Right cardiac atrium (tissue), 5 donors: ENCODE results near the gene RNF223. TPM values are rescaled to one million over a fixed set of nuclear protein-coding genes. Genes with fewer than 3 reads are reported as not detected.

Experiments
- polyA plus RNA-seq: library from polyadenylated mRNA; stranded (reverse); fragments of 200-250 nt; gene quantifications from one replicate; pipeline ENCODE4 v1.2.3, GENCODE V29; 2013
- total RNA-seq, 4 donors: library from RNA; stranded (reverse); fragmentation: NEBNext Ultra II Directional; extraction: Animal tissue kit (Norgen Biotek cat#: 25700); gene quantifications; one replicate each; pipeline ENCODE4 v1.2.1, GENCODE V29; 2021
- donor health status: healthy with polysubstance abuse.
- donor health status: DM: no; HTN: yes; CAD: no.
- donor health status: DM: no; HTN: no; CAD: no.
- donor health status: DM: no; HTN: yes; CAD: no; lungs with severe emphysema.
- donor health status: DM: yes; HTN: yes; CAD: no.

The RNF223 gene
- total and polyA plus RNA-seq, 5 donors: not detected

Other genes starting within 250 kb of the RNF223 start
- gene SAMD11, start 150.4 kb downstream of the RNF223 start, total RNA-seq: 10 to 100 TPM in 3 of 4 donors, 1 to 10 TPM in 1; 6.9 to 27.2 (median 11.4) TPM
- gene SAMD11, start 150.4 kb downstream of the RNF223 start, polyA plus RNA-seq: 7.8 TPM
- gene NOC2L, start 115.0 kb downstream of the RNF223 start, total RNA-seq: 10 to 100 TPM; 43.6 to 48.6 (median 45.5) TPM
- gene NOC2L, start 115.0 kb downstream of the RNF223 start, polyA plus RNA-seq: 44.3 TPM
- gene KLHL17, start 113.7 kb downstream of the RNF223 start, total RNA-seq: 1 to 10 TPM; 5.0 to 9.7 (median 6.6) TPM
- 5.3 TPM for gene KLHL17, start 113.7 kb downstream of the RNF223 start, polyA plus RNA-seq
- gene PLEKHN1, start 107.8 kb downstream of the RNF223 start, total RNA-seq: under 1 TPM in 1 of 4 donors, not detected in 3; 0.41 TPM
- gene PLEKHN1, start 107.8 kb downstream of the RNF223 start, polyA plus RNA-seq: 0.14 TPM
- 10 to 100 TPM; 44.4 to 78.0 (median 57.4) TPM for gene PERM1, start 92.2 kb downstream of the RNF223 start, total RNA-seq
- gene PERM1, start 92.2 kb downstream of the RNF223 start, polyA plus RNA-seq: 112 TPM
- gene HES4, start 74.2 kb downstream of the RNF223 start, total RNA-seq: 10 to 100 TPM; 37.3 to 62.5 (median 38.6) TPM
- gene HES4, start 74.2 kb downstream of the RNF223 start, polyA plus RNA-seq: 25.7 TPM
- gene ISG15, start 60.8 kb downstream of the RNF223 start, total RNA-seq: 10 to 100 TPM; 16.1 to 36.4 (median 21.6) TPM
- 65.5 TPM for gene ISG15, start 60.8 kb downstream of the RNF223 start, polyA plus RNA-seq
- gene AGRN, start 54.2 kb downstream of the RNF223 start, total RNA-seq: 10 to 100 TPM; 17.1 to 26.4 (median 21.4) TPM
- gene AGRN, start 54.2 kb downstream of the RNF223 start, polyA plus RNA-seq: 12.0 TPM
- 1 to 10 TPM; 4.9 to 5.6 (median 5.4) TPM for gene C1orf159, start 41.8 kb upstream of the RNF223 start, total RNA-seq
- gene C1orf159, start 41.8 kb upstream of the RNF223 start, polyA plus RNA-seq: 6.8 TPM
- gene TTLL10, start 99.6 kb upstream of the RNF223 start, total RNA-seq: not detected
- gene TTLL10, start 99.6 kb upstream of the RNF223 start, polyA plus RNA-seq: 0.09 TPM
- gene TNFRSF18, start 132.3 kb upstream of the RNF223 start, total RNA-seq: under 1 TPM in 1 of 4 donors, not detected in 3; 0.38 TPM
- 0.14 TPM for gene TNFRSF18, start 132.3 kb upstream of the RNF223 start, polyA plus RNA-seq
- 1 to 10 TPM; 1.0 to 2.0 (median 1.2) TPM for gene TNFRSF4, start 139.8 kb upstream of the RNF223 start, total RNA-seq
- 2.3 TPM for gene TNFRSF4, start 139.8 kb upstream of the RNF223 start, polyA plus RNA-seq
- 100 to 1,000 TPM; 156 to 215 (median 168) TPM for gene SDF4, start 157.7 kb upstream of the RNF223 start, total RNA-seq
- 165 TPM for gene SDF4, start 157.7 kb upstream of the RNF223 start, polyA plus RNA-seq
- 10 to 100 TPM; 10.2 to 13.3 (median 12.0) TPM for gene B3GALT6, start 157.9 kb upstream of the RNF223 start, total RNA-seq
- gene B3GALT6, start 157.9 kb upstream of the RNF223 start, polyA plus RNA-seq: 9.1 TPM
- 1 to 10 TPM in 2 of 4 donors, under 1 TPM in 1, not detected in 1; 0.94 to 2.4 (median 1.1) TPM for gene C1QTNF12, start 172.4 kb upstream of the RNF223 start, total RNA-seq
- 0.36 TPM for gene C1QTNF12, start 172.4 kb upstream of the RNF223 start, polyA plus RNA-seq
- gene UBE2J2, start 199.5 kb upstream of the RNF223 start, total RNA-seq: 10 to 100 TPM; 34.9 to 41.2 (median 37.1) TPM
- 38.4 TPM for gene UBE2J2, start 199.5 kb upstream of the RNF223 start, polyA plus RNA-seq
- 1 to 10 TPM; 2.7 to 6.2 (median 4.8) TPM for gene SCNN1D, start 206.1 kb upstream of the RNF223 start, total RNA-seq
- gene SCNN1D, start 206.1 kb upstream of the RNF223 start, polyA plus RNA-seq: 3.4 TPM
- gene ACAP3, start 233.6 kb upstream of the RNF223 start, total RNA-seq: 10 to 100 TPM; 33.1 to 61.8 (median 42.8) TPM
- 37.4 TPM for gene ACAP3, start 233.6 kb upstream of the RNF223 start, polyA plus RNA-seq
- 10 to 100 TPM; 11.3 to 14.1 (median 12.5) TPM for gene PUSL1, start 234.3 kb upstream of the RNF223 start, total RNA-seq
- gene PUSL1, start 234.3 kb upstream of the RNF223 start, polyA plus RNA-seq: 13.1 TPM